Skeletal muscle tissue (tissue), 4 donors: ENCODE measurements around the gene DCPS. TPM values are rescaled to one million over a fixed set of nuclear protein-coding genes. Genes with fewer than 3 reads are reported as not detected.

Experiments used
- H3K27ac ChIP-seq: one replicate; pipeline ENCODE4 v1.7.0; 2013; ENCODE audit warnings: mild to moderate bottlenecking, low read depth, low read length, inconsistent platforms
- H3K27me3 ChIP-seq, 3 donors: one replicate each; pipeline ENCODE4 v1.7.0; 2013; ENCODE audit warnings: low read length in 3 of 3; ENCODE audit not compliant: control insufficient read depth in 3 of 3, insufficient read depth in 3 of 3
- H3K36me3 ChIP-seq, 3 donors: one replicate each; pipeline ENCODE4 v1.7.0; 2013; ENCODE audit warnings: low read length in 3 of 3; ENCODE audit not compliant: control insufficient read depth in 3 of 3, insufficient read depth in 3 of 3
- H3K4me1 ChIP-seq, 3 donors: one replicate each; pipeline ENCODE4 v1.7.0; 2013; ENCODE audit warnings: low read length in 3 of 3, mild to moderate bottlenecking in 3 of 3; ENCODE audit not compliant: control insufficient read depth in 3 of 3, insufficient read depth in 3 of 3
- H3K4me3 ChIP-seq, 3 donors: one replicate each; pipeline ENCODE4 v1.7.0; 2013; ENCODE audit warnings: low read length in 3 of 3
- H3K9ac ChIP-seq, 3 donors: one replicate each; pipeline ENCODE4 v1.7.0; 2013; ENCODE audit warnings: low read length in 3 of 3, mild to moderate bottlenecking in 3 of 3, moderate library complexity in 2 of 3, low read depth in 1 of 3
- H3K9me3 ChIP-seq, 3 donors: one replicate each; pipeline ENCODE4 v1.7.0; 2013; ENCODE audit warnings: low read length in 3 of 3; ENCODE audit not compliant: control insufficient read depth in 3 of 3
- total RNA-seq: library from RNA; depleted of rRNA; stranded (reverse); fragments of >200 nt; gene quantifications from one replicate; pipeline ENCODE4 v1.2.3, GENCODE V29; 2014
- donor health status: Osteomylitis.

The DCPS gene
- total RNA-seq, 1 donor from 2014 or later: 8.4 TPM

GRCh38 chr11:126339073-126339862 is 35.4 kb downstream of the DCPS start:
- H3K9me3 ChIP-seq: no peaks in the 10 kb centered on the region
- no peaks in the 10 kb centered on the region for H3K27me3 ChIP-seq
- H3K4me1 ChIP-seq: peaks cover 36 to 53% (median 49%) of the 10 kb centered on the region in 3 donors
- no peak overlapping the region for H3K27ac ChIP-seq
- no peak overlapping the region for H3K4me3 ChIP-seq
- H3K36me3 ChIP-seq: peaks cover 28 to 33% (median 30%) of the 10 kb centered on the region in 3 donors
- H3K9ac ChIP-seq: no peak overlapping the region

GRCh38 chr11:126339863-126340434 is 36.1 kb downstream of the DCPS start:
- H3K27me3 ChIP-seq: no peaks in the 10 kb centered on the region
- H3K4me3 ChIP-seq: no peak overlapping the region
- H3K36me3 ChIP-seq: peaks cover 27 to 36% (median 35%) of the 10 kb centered on the region in 3 donors
- H3K27ac ChIP-seq: no peak overlapping the region
- no peaks in the 10 kb centered on the region for H3K9me3 ChIP-seq
- H3K9ac ChIP-seq: peak overlapping the region in 1 of 3 donors; percentile 40
- peaks cover 35 to 51% (median 46%) of the 10 kb centered on the region in 3 donors for H3K4me1 ChIP-seq

GRCh38 chr11:126340960-126341606 is 37.2 kb downstream of the DCPS start:
- H3K27me3 ChIP-seq: no peaks in the 10 kb centered on the region
- H3K9me3 ChIP-seq: no peaks in the 10 kb centered on the region
- no peak overlapping the region for H3K4me3 ChIP-seq
- peak overlapping the region in 1 of 3 donors; percentile 34 for H3K9ac ChIP-seq
- H3K4me1 ChIP-seq: peaks cover 31 to 46% (median 42%) of the 10 kb centered on the region in 3 donors
- H3K36me3 ChIP-seq: peaks cover 32 to 41% (median 33%) of the 10 kb centered on the region in 3 donors
- no peak overlapping the region for H3K27ac ChIP-seq

GRCh38 chr11:126341760-126342161 is 37.9 kb downstream of the DCPS start:
- H3K9me3 ChIP-seq: no peaks in the 10 kb centered on the region
- no peak overlapping the region for H3K27ac ChIP-seq
- peaks cover 34 to 44% (median 42%) of the 10 kb centered on the region in 3 donors for H3K4me1 ChIP-seq
- no peak overlapping the region for H3K4me3 ChIP-seq
- H3K27me3 ChIP-seq: no peaks in the 10 kb centered on the region
- H3K36me3 ChIP-seq: peaks cover 31 to 44% (median 32%) of the 10 kb centered on the region in 3 donors
- H3K9ac ChIP-seq: peak overlapping the region in 1 of 3 donors; percentile 34

- no peak overlapping the region for H3K4me3 ChIP-seq
- H3K27me3 ChIP-seq: no peaks in the 10 kb centered on the region
- H3K9ac ChIP-seq: no peak overlapping the region
- no peaks in the 10 kb centered on the region for H3K9me3 ChIP-seq
- H3K36me3 ChIP-seq: peaks cover 27 to 44% (median 36%) of the 10 kb centered on the region in 3 donors
- H3K4me1 ChIP-seq: peaks cover 31 to 40% (median 40%) of the 10 kb centered on the region in 3 donors
- H3K27ac ChIP-seq: no peak overlapping the region
Measured at GRCh38 chr11:126343051-126343450, 39.2 kb downstream of the DCPS start.

- Histone ChIP-seq H3K4me3 (no peak overlapping the region), H3K27ac (no peak overlapping the region), H3K9me3 (no peaks in the 10 kb centered on the region), H3K9ac (no peak overlapping the region), H3K27me3 (no peaks in the 10 kb centered on the region), H3K36me3 (peaks cover 21 to 34% (median 29%) of the 10 kb centered on the region in 3 donors), H3K4me1 (peaks cover 43 to 53% (median 51%) of the 10 kb centered on the region in 3 donors)
Measured at GRCh38 chr11:126344141-126345080, 40.6 kb downstream of the DCPS start.

- H3K9ac ChIP-seq: no peak overlapping the region
- peak overlapping the region; percentile 50 for H3K27ac ChIP-seq
- no peak overlapping the region for H3K4me3 ChIP-seq
- H3K27me3 ChIP-seq: no peaks in the 10 kb centered on the region
- no peaks in the 10 kb centered on the region for H3K9me3 ChIP-seq
- peaks cover 21 to 34% (median 29%) of the 10 kb centered on the region in 3 donors for H3K36me3 ChIP-seq
- H3K4me1 ChIP-seq: peaks cover 36 to 45% (median 43%) of the 10 kb centered on the region in 3 donors
Measured at GRCh38 chr11:126345283-126345682, 41.4 kb downstream of the DCPS start.

GRCh38 chr11:126345759-126346585 is 42.1 kb downstream of the DCPS start:
- H3K9me3 ChIP-seq: no peaks in the 10 kb centered on the region
- no peaks in the 10 kb centered on the region for H3K27me3 ChIP-seq
- H3K4me3 ChIP-seq: no peak overlapping the region
- H3K9ac ChIP-seq: no peak overlapping the region
- H3K27ac ChIP-seq: peak overlapping the region; percentile 50
- peaks cover 21 to 34% (median 29%) of the 10 kb centered on the region in 3 donors for H3K36me3 ChIP-seq
- peaks cover 31 to 38% (median 37%) of the 10 kb centered on the region in 3 donors for H3K4me1 ChIP-seq

GRCh38 chr11:126346586-126346940 is 42.7 kb downstream of the DCPS start:
- peaks cover 21 to 34% (median 28%) of the 10 kb centered on the region in 3 donors for H3K36me3 ChIP-seq
- no peak overlapping the region for H3K9ac ChIP-seq
- H3K9me3 ChIP-seq: no peaks in the 10 kb centered on the region
- H3K4me3 ChIP-seq: no peak overlapping the region
- H3K4me1 ChIP-seq: peaks cover 25 to 35% (median 33%) of the 10 kb centered on the region in 3 donors
- H3K27me3 ChIP-seq: no peaks in the 10 kb centered on the region
- H3K27ac ChIP-seq: peak overlapping the region; percentile 50
